Neural cell (in vitro differentiated cells): Measurements from ENCODE around the gene MYO5A.

ENCODE experiments used
- EZH2 ChIP-seq: fragments of 200-600, 300-800 bp; shearing (Covaris generic), sonication (generic); IDR thresholded peaks from 2 replicates; pipeline ENCODE4 v1.6.1; 2014; ENCODE audit warnings: antibody characterized with exemption, low read length, borderline replicate concordance, mild to moderate bottlenecking; ENCODE audit not compliant: insufficient read depth, poor library complexity, severe bottlenecking
- POLR2AphosphoS5 ChIP-seq: IDR thresholded peaks from 2 replicates; pipeline ENCODE4 v1.6.1; 2012
- RAD21 ChIP-seq: fragments of 450-650 bp; conservative IDR thresholded peaks from 2 replicates; pipeline ENCODE4 v1.6.1; 2014; ENCODE audit warnings: antibody characterized with exemption, mild to moderate bottlenecking, moderate library complexity
- TF ChIP-seq, protein P1 (sequence below): fragments of 450-650 bp; IDR thresholded peaks from 2 replicates; pipeline ENCODE4 v1.5.1; 2014; ENCODE audit warnings: antibody characterized with exemption, mild to moderate bottlenecking, moderate library complexity; ENCODE audit not compliant: poor library complexity, severe bottlenecking

GRCh38 chr15:52499506-52499905, 29.2 kb downstream of the MYO5A start:
- TF ChIP-seq POLR2AphosphoS5 (no peak), RAD21 (no peak), EZH2 (no peak)
- TF ChIP-seq, protein P1, sequence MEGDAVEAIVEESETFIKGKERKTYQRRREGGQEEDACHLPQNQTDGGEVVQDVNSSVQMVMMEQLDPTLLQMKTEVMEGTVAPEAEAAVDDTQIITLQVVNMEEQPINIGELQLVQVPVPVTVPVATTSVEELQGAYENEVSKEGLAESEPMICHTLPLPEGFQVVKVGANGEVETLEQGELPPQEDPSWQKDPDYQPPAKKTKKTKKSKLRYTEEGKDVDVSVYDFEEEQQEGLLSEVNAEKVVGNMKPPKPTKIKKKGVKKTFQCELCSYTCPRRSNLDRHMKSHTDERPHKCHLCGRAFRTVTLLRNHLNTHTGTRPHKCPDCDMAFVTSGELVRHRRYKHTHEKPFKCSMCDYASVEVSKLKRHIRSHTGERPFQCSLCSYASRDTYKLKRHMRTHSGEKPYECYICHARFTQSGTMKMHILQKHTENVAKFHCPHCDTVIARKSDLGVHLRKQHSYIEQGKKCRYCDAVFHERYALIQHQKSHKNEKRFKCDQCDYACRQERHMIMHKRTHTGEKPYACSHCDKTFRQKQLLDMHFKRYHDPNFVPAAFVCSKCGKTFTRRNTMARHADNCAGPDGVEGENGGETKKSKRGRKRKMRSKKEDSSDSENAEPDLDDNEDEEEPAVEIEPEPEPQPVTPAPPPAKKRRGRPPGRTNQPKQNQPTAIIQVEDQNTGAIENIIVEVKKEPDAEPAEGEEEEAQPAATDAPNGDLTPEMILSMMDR: no peak
